Smooth muscle cell (in vitro differentiated cells): ENCODE measurements around the gene ZEB2. TPM values are rescaled to one million over a fixed set of nuclear protein-coding genes. Genes with fewer than 3 reads are reported as not detected.
A peak's percentile ranks its signal among the peaks of the same experiment; 100 is the strongest.

Experiments
- DNase-seq: peaks from one replicate; lab custom pipeline; 2025; ENCODE audit not compliant: unreplicated experiment; lab: John Stamatoyannopoulos, UW
- H2AFZ ChIP-seq: fragments of 200-600 bp; sonication (generic); 2 replicates; pipeline ENCODE4 v1.6.0; 2016; ENCODE audit warnings: antibody characterized with exemption, low read depth, mild to moderate bottlenecking
- H3F3A ChIP-seq: fragments of 200-600 bp; sonication (generic); 2 replicates; pipeline ENCODE4 v1.6.0; 2017; ENCODE audit warnings: antibody characterized with exemption, low read depth
- H3K27ac ChIP-seq: fragments of 200-600 bp; sonication (generic); 2 replicates; pipeline ENCODE4 v1.5.1; 2016; ENCODE audit warnings: low read depth, mild to moderate bottlenecking
- H3K27me3 ChIP-seq: fragments of 200-600 bp; sonication (generic); 2 replicates; pipeline ENCODE4 v1.6.1; 2016; ENCODE audit warnings: low read depth, mild to moderate bottlenecking
- H3K36me3 ChIP-seq: fragments of 200-600 bp; sonication (generic); 2 replicates; pipeline ENCODE4 v1.5.1; 2016; ENCODE audit warnings: low read depth
- H3K4me1 ChIP-seq: fragments of 200-600 bp; sonication (generic); 2 replicates; pipeline ENCODE4 v1.5.1; 2016; ENCODE audit warnings: low read depth
- H3K4me2 ChIP-seq: fragments of 200-600 bp; sonication (generic); 2 replicates; pipeline ENCODE4 v1.6.0; 2016; ENCODE audit warnings: mild to moderate bottlenecking
- H3K4me3 ChIP-seq: fragments of 200-600 bp; sonication (generic); 2 replicates; pipeline ENCODE4 v1.5.1; 2016; ENCODE audit warnings: mild to moderate bottlenecking
- H3K79me2 ChIP-seq: fragments of 200-600 bp; sonication (generic); 2 replicates; pipeline ENCODE4 v1.6.0; 2016; ENCODE audit warnings: low read depth, mild to moderate bottlenecking
- H3K9ac ChIP-seq: fragments of 200-600 bp; sonication (generic); 2 replicates; pipeline ENCODE4 v1.6.0; 2016; ENCODE audit warnings: low read depth
- H3K9me3 ChIP-seq: fragments of 200-600 bp; sonication (generic); replicated peaks from 2 replicates; pipeline ENCODE4 v1.5.1; 2016; ENCODE audit warnings: low read depth
- H4K20me1 ChIP-seq: fragments of 200-600 bp; sonication (generic); 2 replicates; pipeline ENCODE4 v1.6.0; 2016; ENCODE audit warnings: low read depth
- CTCF ChIP-seq: fragments of 200-600 bp; sonication (generic); IDR thresholded peaks from 2 replicates; pipeline ENCODE4 v1.5.1; 2017; ENCODE audit warnings: borderline replicate concordance, mild to moderate bottlenecking, antibody characterized with exemption; ENCODE audit not compliant: insufficient read depth, poor library complexity, severe bottlenecking
- WGBS: methylation state at CpG from one replicate; pipeline ENCODE4 v1.1.7; 2016; ENCODE audit warnings: low lambda C conversion rate; 5-methylcytosine and 5-hydroxymethylcytosine counted together
- polyA plus RNA-seq: library from polyadenylated mRNA; unstranded; fragments of >200 nt; fragmentation: Nextera tagmentation; extraction: Ambion mirVana; gene quantifications from 2 replicates; pipeline ENCODE4 v1.2.1, GENCODE V29; 2016
- total RNA-seq: library from RNA; depleted of rRNA; stranded (reverse); fragments of >200 nt; gene quantifications from 2 replicates; pipeline ENCODE4 v1.2.3, GENCODE V29; 2014

Gene ZEB2
- total and polyA plus RNA-seq, 2 experiments from 2014 or later = 67.5 to 148 TPM

DNA sequence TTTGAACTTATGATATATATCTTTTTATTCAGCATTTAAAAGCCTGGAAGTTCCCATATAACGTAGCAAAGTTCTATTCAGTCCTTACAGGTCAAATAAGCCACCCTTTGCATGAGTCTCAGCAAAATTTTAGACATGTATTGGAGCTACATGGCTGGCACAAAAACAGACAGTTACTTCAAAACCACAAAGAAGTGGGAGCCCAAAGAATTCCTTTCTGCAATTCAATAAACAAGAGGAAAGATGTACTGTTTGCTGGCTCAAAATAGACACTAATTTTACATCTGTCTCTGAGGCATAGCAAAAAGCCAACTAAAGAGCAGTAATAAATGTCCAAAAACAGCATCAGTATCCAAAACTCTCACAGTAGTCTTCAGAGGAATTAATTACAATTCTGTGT, 87.0 kb downstream of the ZEB2 start:
- peaks cover 6% of the 10 kb centered on the region for H3K36me3 ChIP-seq
- H3K9me3 ChIP-seq = no peaks in the 10 kb centered on the region
- H3K27me3 ChIP-seq = no peaks in the 10 kb centered on the region
- no peak overlapping the region for H2AFZ ChIP-seq
- TF ChIP-seq CTCF = no peak
- H3K4me1 ChIP-seq = peaks cover 44% of the 10 kb centered on the region
- no peak overlapping the region for H3K4me3 ChIP-seq
- DNase-seq = no peak
- peak overlapping the region; percentile 93 for H3K27ac ChIP-seq
- H4K20me1 ChIP-seq = peaks cover 93% of the 10 kb centered on the region
- peaks cover 29% of the 10 kb centered on the region for H3F3A ChIP-seq
- no peak overlapping the region for H3K9ac ChIP-seq
- peak overlapping the region; percentile 75 for H3K4me2 ChIP-seq
- WGBS = 57% methylated on average over 1 of the region's 1 CpG
- peaks cover 92% of the 10 kb centered on the region for H3K79me2 ChIP-seq

DNA sequence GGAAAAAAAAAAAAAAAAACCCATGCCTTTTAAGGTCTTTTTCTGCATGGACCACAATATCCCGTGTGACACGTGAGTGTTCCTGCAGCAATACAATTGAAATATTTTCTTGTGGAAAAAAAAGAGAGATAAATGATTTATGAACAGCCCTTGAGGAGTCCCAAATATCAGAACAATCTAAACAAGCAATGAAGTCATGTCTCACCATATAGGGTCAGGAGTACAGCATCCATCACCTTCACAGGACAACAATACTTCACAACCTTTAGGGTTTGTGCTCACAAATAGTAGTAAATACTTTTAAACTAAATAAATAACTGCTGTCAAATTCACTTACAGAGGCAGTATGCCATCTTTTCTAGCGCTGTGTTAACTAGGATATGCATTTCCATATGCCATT, 87.9 kb downstream of the ZEB2 start:
- H3K4me1 ChIP-seq = peaks cover 52% of the 10 kb centered on the region
- no peaks in the 10 kb centered on the region for H3K27me3 ChIP-seq
- H3K4me2 ChIP-seq = peak overlapping the region; percentile 75
- H3K79me2 ChIP-seq = peaks cover 89% of the 10 kb centered on the region
- H3K9ac ChIP-seq = peak overlapping the region; percentile 74
- peaks cover 32% of the 10 kb centered on the region for H3F3A ChIP-seq
- H3K36me3 ChIP-seq = peaks cover 6% of the 10 kb centered on the region
- no peaks in the 10 kb centered on the region for H3K9me3 ChIP-seq
- H4K20me1 ChIP-seq = peaks cover 94% of the 10 kb centered on the region
- H2AFZ ChIP-seq = no peak overlapping the region
- peak overlapping the region; percentile 93 for H3K27ac ChIP-seq
- H3K4me3 ChIP-seq = no peak overlapping the region
- DNase-seq = no peak
- TF ChIP-seq CTCF = no peak
- WGBS = 56% methylated on average over 3 of the region's 3 CpGs

DNA sequence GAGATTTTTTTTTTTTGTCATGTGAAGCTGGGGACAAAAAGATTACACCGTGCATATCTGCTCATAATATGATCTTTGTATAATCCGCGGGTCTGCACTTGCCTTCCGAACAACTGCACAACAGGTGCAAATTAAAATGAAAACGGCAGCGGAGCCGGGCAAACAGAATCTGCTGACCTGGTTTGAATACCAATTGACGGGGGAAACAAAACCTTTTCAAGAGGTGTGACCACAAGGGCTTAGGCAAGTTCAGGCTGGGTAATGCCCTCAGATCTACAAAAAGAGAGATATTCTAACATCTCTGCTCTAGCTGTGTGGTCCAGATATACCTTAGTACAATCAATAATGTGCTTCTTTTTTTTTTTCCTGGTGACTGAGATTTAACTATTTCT, 88.5 kb downstream of the ZEB2 start:
- 42% methylated on average over 8 of the region's 8 CpGs for WGBS
- Histone ChIP-seq H3K9me3 (no peaks in the 10 kb centered on the region), H4K20me1 (peaks cover 94% of the 10 kb centered on the region), H3K9ac (peak overlapping the region; percentile 74), H3K27me3 (no peaks in the 10 kb centered on the region), H3K27ac (peak overlapping the region; percentile 93), H2AFZ (no peak overlapping the region), H3K4me3 (peak overlapping the region; percentile 24), H3K4me2 (peak overlapping the region; percentile 75), H3K79me2 (peaks cover 85% of the 10 kb centered on the region), H3K36me3 (peaks cover 6% of the 10 kb centered on the region), H3K4me1 (peaks cover 58% of the 10 kb centered on the region), H3F3A (peaks cover 29% of the 10 kb centered on the region)
- TF ChIP-seq CTCF = no peak
- no peak for DNase-seq

DNA sequence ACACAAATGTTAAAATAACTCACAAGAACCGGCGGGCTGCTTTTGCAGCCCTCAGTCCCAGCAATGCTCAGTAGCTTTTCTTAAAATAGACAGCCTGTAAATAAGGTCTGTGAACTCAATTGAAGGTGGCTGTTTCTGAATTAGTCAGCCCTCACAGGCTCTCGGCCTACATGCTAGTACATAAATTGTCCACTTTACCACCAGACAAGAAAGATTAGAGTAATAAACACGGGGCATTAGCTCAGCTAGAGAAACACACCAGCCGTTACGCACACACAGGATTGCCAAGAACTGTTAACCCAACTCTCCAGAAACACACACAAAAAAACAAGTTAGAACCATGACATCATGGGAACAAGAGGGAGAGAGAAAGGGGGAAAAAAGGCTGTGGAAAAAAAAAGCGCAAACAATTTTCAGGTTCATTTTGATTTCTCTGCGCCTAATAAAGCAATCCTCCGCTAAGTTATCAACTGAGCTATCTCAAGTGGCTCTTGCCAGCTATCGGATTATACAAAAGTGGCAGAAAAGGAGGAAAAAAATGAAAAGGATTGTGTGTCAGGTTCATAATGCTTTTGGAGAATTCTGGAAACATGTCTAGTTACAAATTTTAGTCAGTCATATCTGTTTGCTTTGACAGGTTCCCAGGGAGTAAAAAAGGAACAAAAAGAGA, 89.1 kb downstream of the ZEB2 start:
- 20% methylated on average over 10 of the region's 10 CpGs for WGBS

More for the DNA sequence above, 89.1 kb downstream of the ZEB2 start:
- peak overlapping the region; percentile 24 for H3K4me3 ChIP-seq
- peak overlapping the region; percentile 74 for H3K9ac ChIP-seq
- peak overlapping the region; percentile 93 for H3K27ac ChIP-seq
- H3K36me3 ChIP-seq = peaks cover 6% of the 10 kb centered on the region
- peaks cover 85% of the 10 kb centered on the region for H3K79me2 ChIP-seq
- H3K27me3 ChIP-seq = no peaks in the 10 kb centered on the region
- H2AFZ ChIP-seq = no peak overlapping the region
- no peak for DNase-seq
- no peaks in the 10 kb centered on the region for H3K9me3 ChIP-seq
- H3K4me2 ChIP-seq = peak overlapping the region; percentile 75
- peaks cover 94% of the 10 kb centered on the region for H4K20me1 ChIP-seq
- peaks cover 32% of the 10 kb centered on the region for H3F3A ChIP-seq
- no peak for TF ChIP-seq CTCF
- peaks cover 59% of the 10 kb centered on the region for H3K4me1 ChIP-seq
